Natural killer cell treated with Interleukin-12 subunit alpha and Interleukin-12 subunit beta and Interleukin-15 and Interleukin-18, amount 100 ng/mL, for 72 hours (primary cell): ENCODE results near the gene MEGF8. TPM values are rescaled to one million over a fixed set of nuclear protein-coding genes. Genes with fewer than 3 reads are reported as not detected.

ENCODE experiments used
- ATAC-seq, 2 donors: fragments of 150-1000 bp; cut with Tn5 transposase in 1 of 2; sonication (Bioruptor Pico), chemical (Tn5 transposase) in 1 of 2; 2 replicates each; pipeline ENCODE4 v1.10.0; 2021
- DNase-seq: peaks from one replicate; pipeline ENCODE4 v3.0.0; 2022; ENCODE audit warnings: low spot score
- H3K27ac Mint-ChIP-seq, 2 donors: 1 replicate in 1 of 2; 2 replicates in 1 of 2; pipeline ENCODE4 v1.8.0; 2022; ENCODE audit warnings: mixed read lengths in 2 of 2, mild to moderate bottlenecking in 1 of 2, moderate library complexity in 1 of 2
- H3K27me3 Mint-ChIP-seq, 2 donors: 1 replicate in 1 of 2; 2 replicates in 1 of 2; pipeline ENCODE4 v1.8.0; 2022; ENCODE audit warnings: mixed read lengths in 2 of 2
- H3K36me3 Mint-ChIP-seq: one replicate; pipeline ENCODE4 v1.8.0; 2022; ENCODE audit warnings: mixed read lengths
- H3K4me1 Mint-ChIP-seq, 2 donors: 1 replicate in 1 of 2; 2 replicates in 1 of 2; pipeline ENCODE4 v1.8.0; 2022; ENCODE audit warnings: low read depth in 2 of 2, mixed read lengths in 2 of 2, mild to moderate bottlenecking in 1 of 2
- H3K4me3 Mint-ChIP-seq: one replicate; pipeline ENCODE4 v1.8.0; 2022; ENCODE audit warnings: mixed read lengths
- H3K9me3 Mint-ChIP-seq: 2 replicates; pipeline ENCODE4 v1.8.0; 2022; ENCODE audit warnings: mixed read lengths
- total RNA-seq, 2 donors: library from RNA; stranded (reverse); gene quantifications; one replicate each; pipeline ENCODE4 v1.2.3, GENCODE V29; 2022

Gene MEGF8
- total RNA-seq, 2 donors from 2014 or later: 12.1 to 20.1 TPM

GRCh38 chr19:42283188-42284065 is 42.0 kb upstream of the MEGF8 start:
- H3K4me3 Mint-ChIP-seq: no peak overlapping the region
- ATAC-seq: peak; percentile 83 to 90
- H3K4me1 Mint-ChIP-seq: peaks cover 34 to 36% of the 10 kb centered on the region in 2 donors
- no peak overlapping the region for H3K27ac Mint-ChIP-seq
- H3K27me3 Mint-ChIP-seq: no peaks in the 10 kb centered on the region
- no peaks in the 10 kb centered on the region for H3K9me3 Mint-ChIP-seq
- no peaks in the 10 kb centered on the region for H3K36me3 Mint-ChIP-seq
- peak; percentile 97 for DNase-seq

DNA sequence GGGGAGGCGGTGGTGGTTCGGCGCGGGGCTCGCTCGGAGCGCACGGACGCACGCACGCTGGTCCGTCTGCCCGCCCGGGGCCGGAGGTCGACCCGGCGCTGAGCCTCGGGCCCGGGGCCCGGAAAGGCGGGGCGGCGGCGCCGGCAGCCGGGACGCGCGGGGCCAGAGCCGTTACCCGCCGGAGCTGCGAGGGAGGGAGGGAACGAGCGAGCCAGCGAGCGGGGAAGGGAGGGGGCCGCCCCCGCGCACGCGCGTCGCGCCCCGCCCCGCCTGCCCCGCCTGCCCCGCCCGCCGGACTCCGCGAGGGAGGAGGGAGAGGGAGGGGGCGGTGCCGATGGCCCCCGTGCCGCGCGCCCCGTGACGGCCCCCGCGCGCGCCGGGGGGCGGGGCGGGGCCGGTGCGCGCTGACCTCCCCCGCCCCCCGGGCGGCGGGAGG is 41.4 kb upstream of the MEGF8 start:
- H3K36me3 Mint-ChIP-seq: no peaks in the 10 kb centered on the region
- H3K9me3 Mint-ChIP-seq: no peaks in the 10 kb centered on the region
- ATAC-seq (peak; percentile 64 to 79), DNase-seq (peak; percentile 91)
- H3K27ac Mint-ChIP-seq: no peak overlapping the region
- H3K27me3 Mint-ChIP-seq: no peaks in the 10 kb centered on the region
- H3K4me3 Mint-ChIP-seq: no peak overlapping the region
- peaks cover 27 to 30% of the 10 kb centered on the region in 2 donors for H3K4me1 Mint-ChIP-seq

- peak overlapping the region; percentile 98 for H3K4me3 Mint-ChIP-seq
- ATAC-seq (no peak), DNase-seq (no peak)
- peaks cover 20 to 23% of the 10 kb centered on the region in 2 donors for H3K4me1 Mint-ChIP-seq
- no peaks in the 10 kb centered on the region for H3K36me3 Mint-ChIP-seq
- no peaks in the 10 kb centered on the region for H3K27me3 Mint-ChIP-seq
- no peaks in the 10 kb centered on the region for H3K9me3 Mint-ChIP-seq
- H3K27ac Mint-ChIP-seq: peak overlapping the region; percentile 83 to 86
Measured at GRCh38 chr19:42284591-42285341, 40.7 kb upstream of the MEGF8 start.

DNA sequence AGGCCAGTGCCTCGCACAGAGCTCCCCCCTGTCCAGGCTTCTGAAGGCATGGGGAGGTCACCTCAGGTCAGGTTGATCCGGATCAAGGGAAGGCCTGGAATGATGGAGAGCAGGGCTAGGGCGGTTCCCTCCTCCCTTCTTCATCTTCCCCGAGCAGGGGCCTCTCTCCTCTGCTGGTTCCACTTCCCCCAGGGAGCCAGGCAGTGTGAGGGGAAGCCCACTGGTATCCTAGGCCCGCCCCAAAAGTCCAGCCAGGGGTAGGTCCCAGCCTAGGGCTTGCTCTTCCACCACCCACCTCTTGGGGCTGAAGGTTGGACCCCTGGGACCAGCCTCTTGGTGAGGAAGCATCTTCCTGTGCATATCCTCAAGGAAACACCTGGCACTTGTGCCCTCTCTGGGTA is 39.9 kb upstream of the MEGF8 start:
- H3K27me3 Mint-ChIP-seq: no peaks in the 10 kb centered on the region
- peak overlapping the region; percentile 98 for H3K4me3 Mint-ChIP-seq
- no peaks in the 10 kb centered on the region for H3K9me3 Mint-ChIP-seq
- peaks cover 19 to 23% of the 10 kb centered on the region in 2 donors for H3K4me1 Mint-ChIP-seq
- DNase-seq (no peak), ATAC-seq (no peak)
- H3K36me3 Mint-ChIP-seq: no peaks in the 10 kb centered on the region
- peak overlapping the region; percentile 80 to 86 for H3K27ac Mint-ChIP-seq

DNA sequence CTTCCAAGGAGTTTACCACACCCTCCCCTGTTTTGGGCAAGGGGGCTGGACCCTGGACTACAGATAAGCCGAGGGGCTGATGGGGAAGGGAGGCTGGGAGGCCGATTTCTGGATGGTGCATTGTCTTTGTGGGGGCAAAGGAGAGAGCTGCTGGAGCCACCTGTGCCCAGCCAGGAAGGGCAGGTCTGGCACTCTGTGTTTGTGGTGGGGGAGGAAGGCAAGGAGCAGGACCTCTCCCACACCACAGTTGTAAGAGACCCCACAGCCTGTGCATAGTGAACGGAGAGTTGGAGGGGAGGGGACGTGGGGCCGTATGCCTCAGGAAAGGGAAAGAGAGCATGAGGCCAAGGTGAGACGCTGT is 39.5 kb upstream of the MEGF8 start:
- no peak for ATAC-seq
- H3K27ac Mint-ChIP-seq: peak overlapping the region; percentile 80 to 86
- no peaks in the 10 kb centered on the region for H3K9me3 Mint-ChIP-seq
- no peaks in the 10 kb centered on the region for H3K36me3 Mint-ChIP-seq
- H3K4me3 Mint-ChIP-seq: peak overlapping the region; percentile 98
- H3K4me1 Mint-ChIP-seq: peaks cover 19 to 23% of the 10 kb centered on the region in 2 donors
- no peak for DNase-seq
- H3K27me3 Mint-ChIP-seq: no peaks in the 10 kb centered on the region

DNA sequence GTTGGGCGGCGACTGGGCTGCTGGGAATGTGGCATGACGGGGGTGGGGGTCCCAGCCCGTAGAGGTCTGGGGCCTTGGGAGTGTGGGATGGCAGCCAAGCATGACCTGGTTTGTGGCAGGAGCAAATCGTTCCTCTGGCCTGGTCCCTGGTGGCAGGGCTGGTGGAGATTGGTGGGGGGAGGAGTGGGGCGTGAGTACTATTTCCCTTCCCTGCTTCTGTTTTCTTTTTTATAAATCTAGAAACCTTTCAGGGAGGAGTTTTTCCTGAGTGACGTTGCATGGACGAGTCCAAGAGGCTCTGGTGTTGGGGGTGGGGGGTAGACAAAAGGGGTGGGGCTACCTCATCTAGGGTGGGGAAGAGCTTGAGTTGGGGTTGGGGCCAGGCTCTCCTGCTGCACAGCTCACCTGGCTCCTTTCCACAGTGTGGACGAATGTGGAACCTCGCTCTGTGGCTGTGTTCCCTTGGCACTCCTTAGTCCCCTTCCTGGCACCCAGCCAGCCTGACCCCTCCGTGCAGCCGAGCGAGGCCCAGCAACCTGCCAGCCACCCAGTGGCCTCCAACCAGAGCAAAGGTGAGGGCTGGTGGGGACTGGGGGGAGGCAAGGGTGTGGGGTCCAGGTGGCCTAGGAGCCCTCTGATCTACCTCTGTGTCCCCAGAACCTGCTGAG is 39.0 kb upstream of the MEGF8 start:
- H3K36me3 Mint-ChIP-seq: peaks cover 2% of the 10 kb centered on the region
- no peaks in the 10 kb centered on the region for H3K9me3 Mint-ChIP-seq
- H3K27me3 Mint-ChIP-seq: no peaks in the 10 kb centered on the region
- ATAC-seq (no peak), DNase-seq (no peak)
- peak overlapping the region; percentile 98 for H3K4me3 Mint-ChIP-seq
- H3K4me1 Mint-ChIP-seq: peaks cover 21 to 24% of the 10 kb centered on the region in 2 donors
- H3K27ac Mint-ChIP-seq: peak overlapping the region; percentile 80 to 86

DNA sequence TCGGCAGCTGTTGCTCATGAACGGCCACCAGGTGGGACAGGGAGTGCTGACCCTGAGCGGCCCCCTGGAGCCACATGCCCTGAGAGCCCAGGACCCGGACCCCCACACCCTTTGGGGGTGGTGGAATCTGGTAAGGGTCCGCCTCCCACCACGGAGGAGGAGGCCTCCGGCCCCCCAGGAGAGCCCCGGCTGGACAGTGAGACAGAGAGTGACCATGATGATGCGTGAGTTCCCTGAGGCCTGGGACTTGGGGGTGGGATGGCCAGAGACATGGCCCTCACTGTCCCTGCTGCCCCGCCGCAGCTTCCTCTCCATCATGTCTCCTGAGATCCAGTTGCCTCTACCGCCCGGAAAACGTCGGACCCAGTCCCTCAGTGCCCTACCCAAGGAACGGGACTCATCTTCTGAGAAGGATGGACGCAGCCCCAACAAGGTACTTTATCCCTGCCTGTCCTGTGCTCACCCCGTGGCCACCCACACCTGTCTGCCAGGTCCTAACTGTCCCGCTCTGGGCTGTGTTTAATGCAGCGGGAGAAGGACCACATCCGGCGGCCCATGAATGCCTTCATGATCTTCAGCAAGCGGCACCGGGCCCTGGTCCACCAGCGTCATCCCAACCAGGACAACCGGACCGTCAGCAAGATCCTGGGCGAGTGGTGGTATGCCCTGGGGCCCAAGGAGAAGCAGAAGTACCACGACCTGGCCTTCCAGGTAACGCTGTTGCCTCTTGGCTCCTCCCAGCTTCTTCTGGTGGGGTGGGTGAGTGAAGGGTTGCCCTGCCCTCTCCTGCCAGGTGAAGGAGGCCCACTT is 38.2 kb upstream of the MEGF8 start:
- ATAC-seq (no peak), DNase-seq (no peak)
- H3K27me3 Mint-ChIP-seq: no peaks in the 10 kb centered on the region
- H3K36me3 Mint-ChIP-seq: peaks cover 7% of the 10 kb centered on the region
- H3K9me3 Mint-ChIP-seq: no peaks in the 10 kb centered on the region
- H3K4me1 Mint-ChIP-seq: peaks cover 24 to 25% of the 10 kb centered on the region in 2 donors
- H3K4me3 Mint-ChIP-seq: peak overlapping the region; percentile 34
- H3K27ac Mint-ChIP-seq: no peak overlapping the region

- Mint-ChIP-seq H3K27me3 (no peaks in the 10 kb centered on the region), H3K4me3 (no peak overlapping the region), H3K9me3 (no peaks in the 10 kb centered on the region), H3K27ac (no peak overlapping the region), H3K4me1 (peaks cover 21 to 25% of the 10 kb centered on the region in 2 donors), H3K36me3 (peaks cover 7% of the 10 kb centered on the region)
- ATAC-seq: no peak
- DNase-seq: no peak
Measured at GRCh38 chr19:42287827-42288107, 37.7 kb upstream of the MEGF8 start.

DNA sequence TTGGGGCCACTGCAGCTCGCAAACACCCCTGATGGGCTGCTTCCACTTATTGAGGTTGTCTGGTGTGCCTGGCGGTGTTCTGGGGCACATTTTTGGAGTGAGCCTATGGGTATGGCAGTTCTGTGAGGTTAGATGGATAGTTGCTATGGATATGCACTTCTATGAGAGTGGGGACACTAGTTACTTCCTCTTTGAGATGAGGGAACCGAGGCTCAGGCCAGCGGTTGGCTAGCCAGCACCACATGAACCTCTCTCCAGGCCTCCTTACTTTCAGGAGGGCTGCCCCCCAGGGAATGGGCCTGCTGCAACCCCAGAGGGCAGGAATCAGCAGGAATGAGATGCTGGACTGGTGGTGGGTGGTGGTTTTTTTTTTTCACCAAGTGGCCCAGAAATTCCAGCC is 37.0 kb upstream of the MEGF8 start:
- H3K36me3 Mint-ChIP-seq: peaks cover 7% of the 10 kb centered on the region
- DNase-seq (no peak), ATAC-seq (no peak)
- H3K27ac Mint-ChIP-seq: no peak overlapping the region
- H3K4me1 Mint-ChIP-seq: peaks cover 23 to 25% of the 10 kb centered on the region in 2 donors
- H3K27me3 Mint-ChIP-seq: no peaks in the 10 kb centered on the region
- no peaks in the 10 kb centered on the region for H3K9me3 Mint-ChIP-seq
- H3K4me3 Mint-ChIP-seq: no peak overlapping the region

- Mint-ChIP-seq H3K36me3 (peaks cover 7% of the 10 kb centered on the region), H3K4me1 (peaks cover 23 to 25% of the 10 kb centered on the region in 2 donors), H3K27ac (no peak overlapping the region), H3K27me3 (no peaks in the 10 kb centered on the region), H3K4me3 (no peak overlapping the region), H3K9me3 (no peaks in the 10 kb centered on the region)
- no peak for ATAC-seq
- DNase-seq: no peak
Measured at GRCh38 chr19:42288881-42289555, 36.4 kb upstream of the MEGF8 start.

DNA sequence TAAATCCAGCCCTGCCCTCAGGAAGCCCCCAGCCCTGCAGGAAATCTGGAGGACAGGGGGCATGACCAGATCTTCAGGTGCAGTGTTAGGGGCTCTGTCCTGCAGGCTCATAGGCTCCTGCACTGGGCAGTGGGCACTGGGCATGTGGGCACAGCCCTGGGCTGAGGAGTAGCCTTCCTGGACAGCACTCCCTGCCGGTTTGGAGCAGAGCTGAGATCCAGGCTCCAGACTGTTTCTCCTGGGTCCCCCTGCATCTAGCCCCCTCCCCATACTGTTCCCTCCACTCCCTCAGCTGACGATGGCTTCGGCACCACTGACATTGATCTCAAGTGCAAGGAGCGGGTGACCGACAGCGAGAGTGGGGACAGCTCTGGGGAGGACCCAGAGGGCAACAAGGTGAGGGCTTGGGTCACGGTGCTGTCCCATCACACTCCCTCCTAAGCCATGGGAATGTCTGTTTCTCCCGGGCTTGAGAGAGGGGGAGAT is 35.8 kb upstream of the MEGF8 start:
- peaks cover 7% of the 10 kb centered on the region for H3K36me3 Mint-ChIP-seq
- DNase-seq (no peak), ATAC-seq (no peak)
- H3K27me3 Mint-ChIP-seq: no peaks in the 10 kb centered on the region
- H3K27ac Mint-ChIP-seq: no peak overlapping the region
- no peaks in the 10 kb centered on the region for H3K9me3 Mint-ChIP-seq
- peaks cover 22 to 24% of the 10 kb centered on the region in 2 donors for H3K4me1 Mint-ChIP-seq
- no peak overlapping the region for H3K4me3 Mint-ChIP-seq

- no peak overlapping the region for H3K4me3 Mint-ChIP-seq
- H3K27me3 Mint-ChIP-seq: no peaks in the 10 kb centered on the region
- no peak for DNase-seq
- H3K9me3 Mint-ChIP-seq: no peaks in the 10 kb centered on the region
- H3K4me1 Mint-ChIP-seq: peaks cover 17 to 19% of the 10 kb centered on the region in 2 donors
- ATAC-seq: no peak
- no peak overlapping the region for H3K27ac Mint-ChIP-seq
- peaks cover 7% of the 10 kb centered on the region for H3K36me3 Mint-ChIP-seq
Measured at GRCh38 chr19:42290136-42290522, 35.3 kb upstream of the MEGF8 start.
